Kidney capillary endothelial cell (primary cell): ENCODE measurements around the gene VOPP1.
"Not testable (repeated sequence)": the region's sequence is repeated elsewhere in the genome, so short reads cannot be mapped to it uniquely, and the experiment has no call there.

Experiments used
- DNase-seq: peaks from one replicate; pipeline ENCODE4 v3.0.0-alpha.2; 2018; ENCODE audit warnings: low spot score

VOPP1 gene

GRCh38 chr7:55488216-55488615 is 84.1 kb downstream of the VOPP1 start:
- DNase-seq: no peak

- DNase-seq: no peak
Measured at GRCh38 chr7:55486991-55487390, 85.3 kb downstream of the VOPP1 start.

GRCh38 chr7:55486192-55486590 is 86.1 kb downstream of the VOPP1 start:
- no peak for DNase-seq

- no peak for DNase-seq
Measured at GRCh38 chr7:55485501-55486191, 86.7 kb downstream of the VOPP1 start.

- DNase-seq: no peak
Measured at GRCh38 chr7:55484834-55485233, 87.5 kb downstream of the VOPP1 start.

GRCh38 chr7:55484241-55484640 is 88.1 kb downstream of the VOPP1 start:
- no peak for DNase-seq

- DNase-seq: no peak
Measured at GRCh38 chr7:55483046-55483445, 89.3 kb downstream of the VOPP1 start.

- DNase-seq: no peak
Measured at GRCh38 chr7:55481155-55481554, 91.1 kb downstream of the VOPP1 start.

GRCh38 chr7:55478700-55479099 is 93.6 kb downstream of the VOPP1 start:
- no peak for DNase-seq

- DNase-seq: no peak
Measured at GRCh38 chr7:55477781-55478374, 94.4 kb downstream of the VOPP1 start.

GRCh38 chr7:55476852-55477780 is 95.2 kb downstream of the VOPP1 start:
- no peak for DNase-seq

- no peak for DNase-seq
Measured at GRCh38 chr7:55475855-55476803, 96.2 kb downstream of the VOPP1 start.

- no peak for DNase-seq
Measured at GRCh38 chr7:55474944-55475854, 97.1 kb downstream of the VOPP1 start.

- DNase-seq: no peak
Measured at GRCh38 chr7:55473932-55474331, 98.4 kb downstream of the VOPP1 start.

- DNase-seq: no peak
Measured at GRCh38 chr7:55472928-55473725, 99.2 kb downstream of the VOPP1 start.

GRCh38 chr7:55472406-55472805 is 99.9 kb downstream of the VOPP1 start:
- DNase-seq: not testable (repeated sequence)

- not testable (repeated sequence) for DNase-seq
Measured at GRCh38 chr7:55471594-55471993, 100.7 kb downstream of the VOPP1 start.

GRCh38 chr7:55470261-55470660 is 102.0 kb downstream of the VOPP1 start:
- no peak for DNase-seq

- DNase-seq: no peak
Measured at GRCh38 chr7:55469721-55470120, 102.6 kb downstream of the VOPP1 start.

GRCh38 chr7:55469271-55469681 is 103.0 kb downstream of the VOPP1 start:
- no peak for DNase-seq
